GM12878 (cell line): ENCODE data around the gene CHRM5. TPM values are rescaled to one million over a fixed set of nuclear protein-coding genes. Genes with fewer than 3 reads are reported as not detected.
A peak's percentile ranks its signal among the peaks of the same experiment; 100 is the strongest.

Experiments used
- BCLAF1 ChIP-seq: fragments of 450-650 bp; IDR thresholded peaks from 2 replicates; pipeline ENCODE4 v1.6.1; 2017; ENCODE audit warnings: antibody characterized with exemption, mild to moderate bottlenecking, moderate library complexity
- BHLHE40 ChIP-seq, 2 experiments: fragments of 450-650 bp in 1 of 2; IDR thresholded peaks; 2 replicates each; pipeline ENCODE4 v1.6.1; 2011 to 2017; ENCODE audit warnings: low read depth in 2 of 2, borderline replicate concordance in 1 of 2, improper control_type of control experiment in 1 of 2, low read length in 1 of 2, mild to moderate bottlenecking in 1 of 2
- CREB1 ChIP-seq: IDR thresholded peaks from 2 replicates; pipeline ENCODE4 v1.6.1; 2012; ENCODE audit warnings: low read depth, mild to moderate bottlenecking, inconsistent platforms
- CREM ChIP-seq: IDR thresholded peaks from 2 replicates; pipeline ENCODE4 v1.6.1; 2014; ENCODE audit warnings: antibody characterized with exemption, low read depth
- IRF4 ChIP-seq: IDR thresholded peaks from 2 replicates; pipeline ENCODE4 v1.6.1; 2011; ENCODE audit warnings: low read depth, low read length
- JUNB ChIP-seq: IDR thresholded peaks from 2 replicates; pipeline ENCODE4 v1.6.1; 2016; ENCODE audit warnings: antibody characterized with exemption, mild to moderate bottlenecking
- NRF1 ChIP-seq: conservative IDR thresholded peaks from 2 replicates; pipeline ENCODE4 v1.6.1; 2011; ENCODE audit warnings: mild to moderate bottlenecking, low read depth, low read length, improper control_type of control experiment
- PBX3 ChIP-seq: IDR thresholded peaks from 2 replicates; pipeline ENCODE4 v1.6.1; 2011; ENCODE audit warnings: mild to moderate bottlenecking, low read depth, low read length, moderate library complexity; ENCODE audit not compliant: insufficient replicate concordance
- RELB ChIP-seq: fragments of 450-650 bp; IDR thresholded peaks from 2 replicates; pipeline ENCODE4 v1.6.1; 2017; ENCODE audit warnings: low read depth, mild to moderate bottlenecking, moderate library complexity
- RUNX3 ChIP-seq: IDR thresholded peaks from 2 replicates; pipeline ENCODE4 v1.6.1; 2012; ENCODE audit warnings: low read length, inconsistent platforms
- SIX5 ChIP-seq: IDR thresholded peaks from 2 replicates; pipeline ENCODE4 v1.6.1; 2011; ENCODE audit warnings: mild to moderate bottlenecking, low read depth, low read length, moderate library complexity; ENCODE audit not compliant: severe bottlenecking
- SUZ12 ChIP-seq: fragments of 200-600 bp; sonication (generic); IDR thresholded peaks from one replicate; pipeline ENCODE4 v1.6.1; 2018; ENCODE audit warnings: antibody characterized with exemption, mild to moderate bottlenecking; ENCODE audit not compliant: unreplicated experiment
- TCF3 ChIP-seq: IDR thresholded peaks from 2 replicates; pipeline ENCODE4 v1.6.1; 2012; ENCODE audit warnings: low read depth, mild to moderate bottlenecking, low read length, borderline replicate concordance; ENCODE audit not compliant: insufficient read depth
- YBX1 ChIP-seq: fragments of 450-650 bp; IDR thresholded peaks from 2 replicates; pipeline ENCODE4 v1.6.1; 2016; ENCODE audit warnings: antibody characterized with exemption
- YY1 ChIP-seq: IDR thresholded peaks from 2 replicates; pipeline ENCODE4 v1.6.1; 2011; ENCODE audit warnings: low read depth, mild to moderate bottlenecking, low read length
- ZBTB11 ChIP-seq: fragments of 450-650 bp; formaldehyde crosslinking; IDR thresholded peaks from 2 replicates; pipeline ENCODE4 v1.5.0; 2022; ENCODE audit warnings: mild to moderate bottlenecking, missing genetic modification characterization
- ZNF274 ChIP-seq: IDR thresholded peaks from one replicate; pipeline ENCODE4 v1.8.0; 2011; ENCODE audit not compliant: insufficient read length, insufficient read depth
- ZNF384 ChIP-seq: IDR thresholded peaks from 2 replicates; pipeline ENCODE4 v1.6.1; 2012; ENCODE audit warnings: low read depth, mild to moderate bottlenecking, low read length, improper control_type of control experiment, borderline replicate concordance
- polyA plus RNA-seq, 11 experiments: library from polyadenylated mRNA; depleted of rRNA in 4 of 11; unstranded in 6 of 11; stranded (reverse) in 5 of 11; fragments of >200 nt; fragmentation: Nextera tagmentation in 4 of 11; fragmentation: Illumina TruSeq in 1 of 11; extraction: Ambion mirVana in 4 of 11; extraction: Trizol in 1 of 11; gene quantifications; 1 replicate in 1 of 11; 2 replicates in 10 of 11; pipeline versions ENCODE4 v1.2.1 to v1.2.3, GENCODE V29; 2011 to 2016; ENCODE audit warnings: inconsistent platforms in 2 of 11, missing spikeins in 2 of 11, low read depth in 1 of 11
- total RNA-seq, 4 experiments: library from RNA; depleted of rRNA in 3 of 4; stranded (reverse); fragments of >200 nt in 3 of 4; fragmentation: Illumina TruSeq in 1 of 4; extraction: Trizol in 1 of 4; gene quantifications; 2 replicates each; pipeline versions ENCODE4 v1.2.1 to v1.2.3, GENCODE V29; 2013 to 2021

Gene CHRM5
- total and polyA plus RNA-seq, 10 of the 15 experiments (the other 5 are each of a cell fraction or from before 2014, with no cell fraction given), result 0.01 to 0.10 (median 0.04) TPM; not detected in 6

GRCh38 chr15:34038023-34038870, 70.0 kb downstream of the CHRM5 start (continued):
- TF ChIP-seq BHLHE40 (IDR thresholded peaks at IDR 0.05; ENCODE audit: borderline replicate concordance in 1 of 2, low read depth in 2 of 2, low read length in 1 of 2) (peak; percentile 62 to 84; a peak in 3 of 4 replicates), ZBTB11 (CRISPR knock-in tag) (no peak), PBX3 (no peak), NRF1 (peak; percentile 76), YY1 (no peak), SIX5 (no peak), RUNX3 (peak; percentile 35), ZNF274 (no peak), CREM (no peak), SUZ12 (no peak), TCF3 (peak; percentile 77), JUNB (no peak), CREB1 (peak; percentile 40; the same call in 1 of the 2 replicates), YBX1 (no peak), IRF4 (no peak), RELB (no peak), ZNF384 (no peak), BCLAF1 (no peak)
